ENCODE data around the gene CHCHD3. TPM values are rescaled to one million over a fixed set of nuclear protein-coding genes. Genes with fewer than 3 reads are reported as not detected.
"Not testable (repeated sequence)": the region's sequence is repeated elsewhere in the genome, so short reads cannot be mapped to it uniquely, and the experiment has no call there.

The CHCHD3 gene
- total RNA-seq, 1 donor from 2014 or later, result 107 TPM

GRCh38 chr7:133044722-133045473, 37.0 kb downstream of the CHCHD3 start:
- no peaks in the 10 kb centered on the region for H3K27me3 Mint-ChIP-seq (ENCODE audit: low read depth)
- H3K4me1 Mint-ChIP-seq, result peaks cover 45% of the 10 kb centered on the region
- H3K36me3 Mint-ChIP-seq (ENCODE audit: low read depth), result no peaks in the 10 kb centered on the region
- H3K27ac Mint-ChIP-seq (ENCODE audit: unreplicated experiment), result no peak overlapping the region
- DNase-seq (ENCODE audit: low read depth, low spot score), result no peak
- TF ChIP-seq, protein P1, sequence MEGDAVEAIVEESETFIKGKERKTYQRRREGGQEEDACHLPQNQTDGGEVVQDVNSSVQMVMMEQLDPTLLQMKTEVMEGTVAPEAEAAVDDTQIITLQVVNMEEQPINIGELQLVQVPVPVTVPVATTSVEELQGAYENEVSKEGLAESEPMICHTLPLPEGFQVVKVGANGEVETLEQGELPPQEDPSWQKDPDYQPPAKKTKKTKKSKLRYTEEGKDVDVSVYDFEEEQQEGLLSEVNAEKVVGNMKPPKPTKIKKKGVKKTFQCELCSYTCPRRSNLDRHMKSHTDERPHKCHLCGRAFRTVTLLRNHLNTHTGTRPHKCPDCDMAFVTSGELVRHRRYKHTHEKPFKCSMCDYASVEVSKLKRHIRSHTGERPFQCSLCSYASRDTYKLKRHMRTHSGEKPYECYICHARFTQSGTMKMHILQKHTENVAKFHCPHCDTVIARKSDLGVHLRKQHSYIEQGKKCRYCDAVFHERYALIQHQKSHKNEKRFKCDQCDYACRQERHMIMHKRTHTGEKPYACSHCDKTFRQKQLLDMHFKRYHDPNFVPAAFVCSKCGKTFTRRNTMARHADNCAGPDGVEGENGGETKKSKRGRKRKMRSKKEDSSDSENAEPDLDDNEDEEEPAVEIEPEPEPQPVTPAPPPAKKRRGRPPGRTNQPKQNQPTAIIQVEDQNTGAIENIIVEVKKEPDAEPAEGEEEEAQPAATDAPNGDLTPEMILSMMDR (conservative IDR thresholded peaks at IDR 0.05), result no peak
- no peaks in the 10 kb centered on the region for H3K9me3 Mint-ChIP-seq
- no peak overlapping the region for H3K4me3 Mint-ChIP-seq

GRCh38 chr7:133040674-133041073, 41.2 kb downstream of the CHCHD3 start:
- Mint-ChIP-seq H3K36me3 (ENCODE audit: low read depth) (no peaks in the 10 kb centered on the region), H3K27ac (ENCODE audit: unreplicated experiment) (no peak overlapping the region)

DNA sequence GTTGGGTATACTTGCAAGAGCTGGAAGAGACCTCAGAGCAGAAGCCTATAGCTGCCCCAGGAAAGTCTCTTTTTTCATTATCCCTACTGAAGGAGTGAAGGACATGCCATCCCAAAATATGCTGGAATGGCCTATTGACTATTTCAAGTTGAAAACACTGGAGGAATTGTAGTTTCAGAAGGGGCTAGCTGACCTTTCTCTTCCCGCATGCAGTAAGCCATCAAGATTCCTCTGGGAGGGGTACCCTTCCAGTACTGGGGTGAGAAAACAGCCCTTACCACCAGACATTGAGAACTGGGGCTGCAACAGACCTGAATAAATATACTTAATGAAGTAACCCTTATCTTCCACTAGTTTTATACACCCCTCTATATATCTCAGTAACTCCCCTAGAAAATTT, 41.7 kb downstream of the CHCHD3 start:
- TF ChIP-seq, protein P1 (conservative IDR thresholded peaks at IDR 0.05), result no peak
- Mint-ChIP-seq H3K4me3 (no peak overlapping the region), H3K27me3 (ENCODE audit: low read depth) (no peaks in the 10 kb centered on the region), H3K27ac (ENCODE audit: unreplicated experiment) (no peak overlapping the region), H3K9me3 (peaks cover 2% of the 10 kb centered on the region), H3K36me3 (ENCODE audit: low read depth) (no peaks in the 10 kb centered on the region), H3K4me1 (peaks cover 30% of the 10 kb centered on the region)
- DNase-seq (ENCODE audit: low read depth, low spot score), result no peak

More at GRCh38 chr7:133040674-133041073, 41.2 kb downstream of the CHCHD3 start:
- peaks cover 2% of the 10 kb centered on the region for H3K9me3 Mint-ChIP-seq
- no peaks in the 10 kb centered on the region for H3K27me3 Mint-ChIP-seq (ENCODE audit: low read depth)
- H3K4me3 Mint-ChIP-seq, result no peak overlapping the region
- DNase-seq (ENCODE audit: low read depth, low spot score), result no peak
- TF ChIP-seq, protein P1 (conservative IDR thresholded peaks at IDR 0.05), result no peak
- peaks cover 35% of the 10 kb centered on the region for H3K4me1 Mint-ChIP-seq

DNA sequence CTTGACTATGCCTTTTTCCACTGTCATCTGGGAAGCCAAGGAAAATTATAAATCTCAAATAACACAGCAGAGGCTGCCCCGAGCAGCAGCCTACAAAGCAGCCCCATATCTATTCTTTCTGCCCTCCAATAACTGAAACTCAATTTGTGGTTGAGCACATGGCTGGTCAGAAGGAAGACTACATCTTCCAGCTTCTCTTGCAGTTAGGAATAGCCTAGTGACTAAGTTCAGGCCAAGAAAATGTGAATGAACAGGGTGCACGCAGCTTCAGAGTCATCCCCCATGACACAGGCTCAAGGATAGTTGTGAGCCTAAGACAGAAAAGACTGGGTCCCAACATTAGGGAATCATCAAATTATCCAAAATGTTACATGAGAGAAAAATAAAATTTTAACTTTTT, 42.3 kb downstream of the CHCHD3 start:
- Mint-ChIP-seq H3K36me3 (ENCODE audit: low read depth) (no peaks in the 10 kb centered on the region), H3K4me1 (peaks cover 24% of the 10 kb centered on the region), H3K4me3 (no peak overlapping the region), H3K27ac (ENCODE audit: unreplicated experiment) (no peak overlapping the region), H3K27me3 (ENCODE audit: low read depth) (no peaks in the 10 kb centered on the region), H3K9me3 (peaks cover 2% of the 10 kb centered on the region)
- DNase-seq (ENCODE audit: low read depth, low spot score), result no peak
- TF ChIP-seq, protein P1 (conservative IDR thresholded peaks at IDR 0.05), result no peak

DNA sequence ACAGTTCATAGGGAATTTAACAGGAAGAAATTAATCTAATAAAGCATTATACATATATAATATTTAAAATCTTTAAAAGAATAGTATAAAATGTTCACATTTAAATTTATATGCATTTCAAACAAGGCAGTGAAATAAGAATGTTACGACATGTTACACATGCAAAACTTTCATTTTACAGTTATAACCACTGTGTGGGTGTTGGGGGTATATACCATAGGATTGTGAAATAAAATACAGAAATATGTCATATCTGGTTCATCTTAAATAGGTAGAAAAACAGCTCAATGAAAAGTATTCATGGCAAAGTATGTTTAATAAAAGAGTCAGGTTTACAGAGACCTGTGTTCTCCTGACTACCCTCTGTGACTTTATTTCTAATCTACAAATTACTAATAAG, 45.6 kb downstream of the CHCHD3 start:
- Mint-ChIP-seq H3K27ac (ENCODE audit: unreplicated experiment) (no peak overlapping the region), H3K9me3 (peaks cover 2% of the 10 kb centered on the region), H3K4me3 (no peak overlapping the region), H3K36me3 (ENCODE audit: low read depth) (no peaks in the 10 kb centered on the region), H3K27me3 (ENCODE audit: low read depth) (no peaks in the 10 kb centered on the region), H3K4me1 (peaks cover 14% of the 10 kb centered on the region)
- DNase-seq (ENCODE audit: low read depth, low spot score), result no peak
- TF ChIP-seq, protein P1 (conservative IDR thresholded peaks at IDR 0.05), result no peak

GRCh38 chr7:133035240-133035639, 46.6 kb downstream of the CHCHD3 start:
- not testable (repeated sequence) for H3K27ac Mint-ChIP-seq (ENCODE audit: unreplicated experiment); H3K27me3 Mint-ChIP-seq (ENCODE audit: low read depth); H3K9me3 Mint-ChIP-seq; DNase-seq (ENCODE audit: low read depth, low spot score); H3K4me1 Mint-ChIP-seq; H3K36me3 Mint-ChIP-seq (ENCODE audit: low read depth); H3K4me3 Mint-ChIP-seq

Measured in neural crest cell (in vitro differentiated cells).